Esophagus mucosa (tissue), 1 donor: ENCODE data around the gene KCNG2. TPM values are rescaled to one million over a fixed set of nuclear protein-coding genes. Genes with fewer than 3 reads are reported as not detected.

Source experiments
- ATAC-seq: fragments of 200-7000 bp; cut with Tn5 transposase; one replicate; pipeline ENCODE4 v1.9.1; 2020
- total RNA-seq: library from RNA; stranded (reverse); gene quantifications from one replicate; pipeline ENCODE4 v1.2.4, GENCODE V29; 2023
- donor health status: DM: yes; HTN: yes; CAD: no.

Gene KCNG2
- total RNA-seq, 1 donor from 2014 or later, result 0.20 TPM

- no peak for ATAC-seq
These were observed 146.5 kb downstream of the KCNG2 start for GRCh38 chr18:79944126-79944731.

GRCh38 chr18:79944746-79945117, 147.0 kb downstream of the KCNG2 start:
- ATAC-seq, result no peak

GRCh38 chr18:79945118-79946042, 147.6 kb downstream of the KCNG2 start:
- ATAC-seq, result no peak

- peak; percentile 20 for ATAC-seq
These were observed 149.5 kb downstream of the KCNG2 start for GRCh38 chr18:79947054-79947755.

GRCh38 chr18:79947881-79948610, 150.3 kb downstream of the KCNG2 start:
- no peak for ATAC-seq

- no peak for ATAC-seq
These were observed 151.1 kb downstream of the KCNG2 start for GRCh38 chr18:79948719-79949411.

Other genes starting within 250 kb of the KCNG2 start
- gene CTDP1, start 118.1 kb upstream of the KCNG2 start, total RNA-seq, result 10.7 TPM
- gene SLC66A2, start 153.7 kb downstream of the KCNG2 start, total RNA-seq, result 29.1 TPM
- gene HSBP1L1, start 166.7 kb downstream of the KCNG2 start, total RNA-seq, result 15.5 TPM
- 77.1 TPM for gene TXNL4A, start 190.6 kb downstream of the KCNG2 start, total RNA-seq
- gene RBFA, start 236.5 kb downstream of the KCNG2 start, total RNA-seq, result 19.4 TPM